ENCODE measurements around the gene SNHG17.
"Not testable (repeated sequence)": the region's sequence is repeated elsewhere in the genome, so short reads cannot be mapped to it uniquely, and the experiment has no call there.

The SNHG17 gene

GRCh38 chr20:38414769-38415450 lies 20.2 kb downstream of the SNHG17 start:
- no peak for DNase-seq

GRCh38 chr20:38412877-38413577 lies 22.1 kb downstream of the SNHG17 start:
- no peak for DNase-seq

- not testable (repeated sequence) for DNase-seq
These were observed 27.3 kb downstream of the SNHG17 start for GRCh38 chr20:38407822-38408221.

GRCh38 chr20:38407321-38407720 lies 27.8 kb downstream of the SNHG17 start:
- no peak for DNase-seq

GRCh38 chr20:38406476-38406875 lies 28.7 kb downstream of the SNHG17 start:
- DNase-seq = no peak

GRCh38 chr20:38405132-38405531 lies 30.0 kb downstream of the SNHG17 start:
- no peak for DNase-seq

GRCh38 chr20:38404016-38404415 lies 31.1 kb downstream of the SNHG17 start:
- DNase-seq = no peak

GRCh38 chr20:38402816-38403215 lies 32.3 kb downstream of the SNHG17 start:
- DNase-seq = no peak

- no peak for DNase-seq
These were observed 33.0 kb downstream of the SNHG17 start for GRCh38 chr20:38402089-38402488.

GRCh38 chr20:38395751-38396395 lies 39.3 kb downstream of the SNHG17 start:
- DNase-seq = not testable (repeated sequence)

GRCh38 chr20:38395165-38395564 lies 40.0 kb downstream of the SNHG17 start:
- DNase-seq = no peak

GRCh38 chr20:38393259-38393658 lies 41.9 kb downstream of the SNHG17 start:
- no peak for DNase-seq

- DNase-seq = no peak
These were observed 42.8 kb downstream of the SNHG17 start for GRCh38 chr20:38392356-38392755.

- no peak for DNase-seq
These were observed 47.2 kb downstream of the SNHG17 start for GRCh38 chr20:38387953-38388352.

- no peak for DNase-seq
These were observed 48.3 kb downstream of the SNHG17 start for GRCh38 chr20:38386851-38387250.

- no peak for DNase-seq
These were observed 49.1 kb downstream of the SNHG17 start for GRCh38 chr20:38386004-38386403.

- no peak for DNase-seq
These were observed 52.0 kb downstream of the SNHG17 start for GRCh38 chr20:38383147-38383546.

- DNase-seq = not testable (repeated sequence)
These were observed 57.3 kb downstream of the SNHG17 start for GRCh38 chr20:38377838-38378237.

- DNase-seq = no peak
These were observed 58.0 kb downstream of the SNHG17 start for GRCh38 chr20:38377039-38377685.

GRCh38 chr20:38373898-38374297 lies 61.2 kb downstream of the SNHG17 start:
- DNase-seq = no peak

GRCh38 chr20:38373231-38373867 lies 61.8 kb downstream of the SNHG17 start:
- DNase-seq = no peak

- DNase-seq = no peak
These were observed 62.3 kb downstream of the SNHG17 start for GRCh38 chr20:38372806-38373205.
